Natural killer cell (primary cell): ENCODE measurements around the gene SMIM11. TPM values are rescaled to one million over a fixed set of nuclear protein-coding genes. Genes with fewer than 3 reads are reported as not detected.
"Not testable (repeated sequence)": the region's sequence is repeated elsewhere in the genome, so short reads cannot be mapped to it uniquely, and the experiment has no call there.

Experiments used
- ATAC-seq, 3 donors: fragments of 150-1000 bp in 2 of 3; fragments of 200-7000 bp in 1 of 3; cut with Tn5 transposase; 1 replicate in 1 of 3; 2 replicates in 2 of 3; pipeline ENCODE4 v1.10.0; 2021; ENCODE audit warnings: mild to moderate bottlenecking in 2 of 3, moderate library complexity in 2 of 3
- DNase-seq, 2 donors: peaks; one replicate each; pipeline versions ENCODE4 v3.0.0 to v3.0.0-alpha.2; 2013 to 2021; ENCODE audit warnings: mixed read lengths in 1 of 2
- H3K27ac ChIP-seq: one replicate; pipeline ENCODE4 v1.5.1; 2013; ENCODE audit warnings: mild to moderate bottlenecking, low read length
- H3K27me3 ChIP-seq: one replicate; pipeline ENCODE4 v1.6.1; 2013; ENCODE audit warnings: low read length; ENCODE audit not compliant: control insufficient read depth, insufficient read depth
- H3K36me3 ChIP-seq: one replicate; pipeline ENCODE4 v1.6.1; 2013; ENCODE audit warnings: low read length; ENCODE audit not compliant: control insufficient read depth, insufficient read depth
- H3K4me1 ChIP-seq: one replicate; pipeline ENCODE4 v1.6.1; 2013; ENCODE audit warnings: low read length; ENCODE audit not compliant: control insufficient read depth, insufficient read depth
- H3K4me3 ChIP-seq: one replicate; pipeline ENCODE4 v1.5.1; 2013; ENCODE audit warnings: low read length
- H3K9me3 ChIP-seq: one replicate; pipeline ENCODE4 v1.6.1; 2013; ENCODE audit warnings: low read length; ENCODE audit not compliant: control insufficient read depth, insufficient read depth
- H3K27ac Mint-ChIP-seq, 2 donors: one replicate each; pipeline ENCODE4 v1.8.0; 2022; ENCODE audit warnings: mild to moderate bottlenecking in 2 of 2, mixed read lengths in 2 of 2, moderate library complexity in 1 of 2
- H3K27me3 Mint-ChIP-seq, 2 donors: one replicate each; pipeline ENCODE4 v1.8.0; 2022; ENCODE audit warnings: low read depth in 2 of 2, mixed read lengths in 2 of 2
- H3K36me3 Mint-ChIP-seq: one replicate; pipeline ENCODE4 v1.8.0; 2022; ENCODE audit warnings: mixed read lengths
- H3K4me1 Mint-ChIP-seq, 2 donors: one replicate each; pipeline ENCODE4 v1.8.0; 2022; ENCODE audit warnings: mixed read lengths in 2 of 2
- H3K4me3 Mint-ChIP-seq: one replicate; pipeline ENCODE4 v1.8.0; 2022; ENCODE audit warnings: mild to moderate bottlenecking, moderate library complexity, mixed read lengths
- H3K9me3 Mint-ChIP-seq, 2 donors: one replicate each; pipeline ENCODE4 v1.8.0; 2022; ENCODE audit warnings: mixed read lengths in 2 of 2
- WGBS: methylation state at CpG from one replicate; pipeline ENCODE4 v1.1.7; 2013; ENCODE audit warnings: missing lambda C conversion rate; ENCODE audit not compliant: insufficient coverage; 5-methylcytosine and 5-hydroxymethylcytosine counted together
- intact Hi-C: fragments of 100-400 bp; cut with micrococcal nuclease; formaldehyde crosslinking; loops from one replicate; pipeline ENCODE4 v1.14.2; 2022
- total RNA-seq, 4 donors: library from RNA; stranded (reverse); fragments of 120-200 nt in 1 of 4; gene quantifications; one replicate each; pipeline versions ENCODE4 v1.2.3 to v1.2.4, GENCODE V29; 2013 to 2022

SMIM11 gene
- total RNA-seq, 3 donors from 2014 or later (not counting 1 experiment from before 2014, with no cell fraction given), result 1.0 to 16.3 (median 1.5) TPM

DNA sequence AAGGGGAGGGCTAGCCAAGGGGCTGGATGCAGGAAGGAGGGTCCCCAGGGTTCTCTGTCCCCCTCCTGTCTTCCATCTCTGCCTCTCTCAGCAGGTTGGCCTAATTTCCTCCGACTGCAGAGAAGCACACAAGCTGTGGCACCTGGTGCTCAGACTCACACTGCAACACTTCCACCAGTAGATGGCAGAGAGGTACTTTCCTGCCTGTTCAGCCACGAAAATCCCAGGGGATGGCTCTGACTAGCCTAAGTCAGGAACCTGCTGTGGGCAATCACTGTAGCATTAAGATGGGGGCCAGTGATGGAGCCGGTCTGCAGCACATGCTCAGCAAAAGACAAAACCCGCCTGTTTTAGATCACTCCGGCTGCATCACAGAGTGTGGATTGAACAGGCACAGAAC is 54.4 kb downstream of the SMIM11 start:
- H3K4me1 Mint-ChIP-seq, H3K4me1 ChIP-seq, H3K9me3 Mint-ChIP-seq, H3K27me3 ChIP-seq, DNase-seq, H3K36me3 ChIP-seq, H3K9me3 ChIP-seq, H3K4me3 ChIP-seq, H3K27ac Mint-ChIP-seq, H3K27ac ChIP-seq, H3K27me3 Mint-ChIP-seq, intact Hi-C loops, H3K4me3 Mint-ChIP-seq, ATAC-seq, H3K36me3 Mint-ChIP-seq: not testable (repeated sequence)
- no CpG with 5 or more reads among the region's 5 CpGs for WGBS

Other genes with a start within 250 kb of the SMIM11 start
- gene KCNE2, start 11.5 kb upstream of the SMIM11 start, total RNA-seq, result under 1 TPM in 1 of 3 donors, not detected in 2; 0.60 TPM
- gene SMIM34, start 48.4 kb downstream of the SMIM11 start, total RNA-seq, result not detected
- gene KCNE1, start 136.7 kb downstream of the SMIM11 start, total RNA-seq, result 1 to 10 TPM in 2 of 3 donors, under 1 TPM in 1; 0.52 to 3.3 (median 1.6) TPM
- 1 to 10 TPM; 6.7 to 8.9 (median 8.2) TPM for gene RCAN1, start 239.6 kb downstream of the SMIM11 start, total RNA-seq